Tibial artery (tissue), 4 donors: ENCODE data around the gene CHST1.

ENCODE experiments used
- DNase-seq, 2 donors: peaks; one replicate each; pipeline ENCODE4 v3.0.0-alpha.2; 2019
- H3K27ac ChIP-seq, 2 donors: fragments of 200-600 bp; sonication (generic) in 1 of 2; 1 replicate in 1 of 2; 2 replicates in 1 of 2; pipeline ENCODE4 v1.5.1; 2018 to 2019; ENCODE audit warnings: mild to moderate bottlenecking in 1 of 2
- H3K27me3 ChIP-seq, 2 donors: fragments of 200-600 bp; sonication (generic) in 1 of 2; one replicate each; pipeline versions ENCODE4 v1.5.1 to v1.6.0; 2016 to 2019
- H3K36me3 ChIP-seq, 3 donors: fragments of 200-600 bp; sonication (generic) in 2 of 3; one replicate each; pipeline ENCODE4 v1.5.1; 2016 to 2019; ENCODE audit warnings: mild to moderate bottlenecking in 2 of 3
- H3K4me1 ChIP-seq, 4 donors: fragments of 200-600 bp; sonication (generic) in 2 of 4; 1 replicate in 3 of 4; 2 replicates in 1 of 4; pipeline ENCODE4 v1.5.1; 2016 to 2019
- H3K4me3 ChIP-seq, 2 donors: fragments of 200-600 bp; sonication (generic) in 1 of 2; 1 replicate in 1 of 2; 2 replicates in 1 of 2; pipeline ENCODE4 v1.5.1; 2018 to 2019; ENCODE audit warnings: mild to moderate bottlenecking in 2 of 2
- H3K9me3 ChIP-seq, 3 donors: fragments of 200-600 bp; sonication (generic) in 1 of 3; one replicate each; pipeline ENCODE4 v1.5.1; 2016 to 2019
- CTCF ChIP-seq, 2 experiments: fragments of 200-600 bp in 1 of 2; fragments of 450-650 bp in 1 of 2; IDR thresholded peaks; one replicate each; pipeline ENCODE4 v1.5.1; 2017 to 2019; ENCODE audit warnings: antibody characterized with exemption in 2 of 2, mild to moderate bottlenecking in 1 of 2, moderate library complexity in 1 of 2
- intact Hi-C: fragments of 100-400 bp; cut with DNase I; formaldehyde crosslinking; loops from one replicate; pipeline ENCODE4 v1.15.0; 2023; ENCODE audit warnings: low total_unique reads

Gene CHST1

DNA sequence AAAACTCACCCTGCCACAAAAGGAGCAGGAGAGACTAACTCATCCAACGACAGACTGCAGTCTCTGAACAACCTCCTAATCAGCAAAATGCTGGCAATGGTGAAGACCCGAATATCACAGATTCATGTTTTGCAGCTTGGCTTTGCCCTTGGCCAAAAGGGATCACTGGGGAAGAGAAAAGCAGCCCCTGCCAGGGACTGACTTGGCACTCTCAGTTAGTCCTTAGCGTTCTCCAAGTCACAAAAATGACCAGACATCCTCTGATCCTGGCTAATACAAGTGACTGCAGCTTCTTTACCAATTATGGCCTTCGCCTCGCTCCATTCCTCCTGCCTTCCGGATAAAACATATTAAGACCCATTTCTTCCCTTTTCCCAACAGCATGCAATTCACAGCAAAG, 22.4 kb upstream of the CHST1 start:
- no peaks in the 10 kb centered on the region for H3K36me3 ChIP-seq
- no peak overlapping the region for H3K27ac ChIP-seq

GRCh38 chr11:45685964-45686537, 20.6 kb upstream of the CHST1 start:
- no peak for TF ChIP-seq CTCF (IDR thresholded peaks at IDR 0.05)
- Histone ChIP-seq H3K9me3 (no peaks in the 10 kb centered on the region), H3K4me1 (no peaks in the 10 kb centered on the region), H3K36me3 (no peaks in the 10 kb centered on the region), H3K27ac (no peak overlapping the region), H3K4me3 (no peak overlapping the region), H3K27me3 (peaks cover 0 to 9% of the 10 kb centered on the region in 2 donors)
- DNase-seq, result peak in 1 of 2 donors; percentile 29
- intact Hi-C loops, result no loop called here

More for the DNA sequence above, 22.4 kb upstream of the CHST1 start:
- H3K27me3 ChIP-seq, result peaks cover 0 to 9% of the 10 kb centered on the region in 2 donors
- TF ChIP-seq CTCF (IDR thresholded peaks at IDR 0.05), result no peak
- intact Hi-C loops, result no loop called here
- no peak overlapping the region for H3K4me3 ChIP-seq
- H3K4me1 ChIP-seq, result no peaks in the 10 kb centered on the region
- H3K9me3 ChIP-seq, result no peaks in the 10 kb centered on the region
- DNase-seq, result no peak

- Histone ChIP-seq H3K36me3 (no peaks in the 10 kb centered on the region), H3K4me1 (no peaks in the 10 kb centered on the region), H3K27me3 (peaks cover 0 to 9% of the 10 kb centered on the region in 2 donors), H3K27ac (no peak overlapping the region), H3K4me3 (no peak overlapping the region), H3K9me3 (no peaks in the 10 kb centered on the region)
- no peak for TF ChIP-seq CTCF (IDR thresholded peaks at IDR 0.05)
- intact Hi-C loops, result no loop called here
- peak in 1 of 2 donors; percentile 11 for DNase-seq
Measured at GRCh38 chr11:45684440-45684839, 19.0 kb upstream of the CHST1 start.

DNA sequence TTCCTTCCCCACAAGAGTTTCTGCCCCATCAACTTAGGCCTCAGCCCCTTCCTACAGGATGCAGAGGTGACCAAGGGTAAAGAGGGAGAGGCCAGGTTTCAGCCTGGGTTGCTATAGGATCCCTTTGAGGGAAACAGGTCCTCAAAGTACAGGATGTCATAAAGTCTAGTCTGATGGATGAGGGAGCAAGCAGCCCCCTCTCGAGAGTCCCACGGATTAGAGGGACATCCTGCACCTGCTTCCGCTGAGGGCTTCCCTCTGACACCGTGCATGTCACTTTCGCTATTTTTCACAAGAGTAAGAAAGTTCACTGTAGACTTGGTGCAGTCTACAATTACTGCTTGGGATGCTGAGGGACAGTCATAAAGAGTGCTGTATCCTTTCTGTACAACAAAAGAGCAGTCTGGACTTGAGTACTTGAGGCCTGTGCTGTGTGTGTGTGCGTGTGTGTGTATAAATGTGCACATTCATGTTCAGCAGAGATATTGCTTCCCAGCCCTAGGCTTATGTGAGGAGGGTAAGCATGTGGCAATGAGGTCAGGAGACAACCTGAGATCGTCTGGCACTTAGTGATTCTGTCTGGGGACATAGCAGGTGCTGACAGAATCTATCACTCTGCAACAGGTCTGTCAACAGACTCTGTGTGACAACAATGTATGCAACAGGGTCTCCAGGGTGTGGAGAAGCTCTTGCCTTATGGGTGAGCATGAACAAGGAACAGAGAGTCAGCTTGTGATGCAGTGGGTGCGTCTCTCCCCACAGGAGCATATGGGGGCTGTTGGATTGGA, 18.0 kb upstream of the CHST1 start:
- Histone ChIP-seq H3K4me3 (no peak overlapping the region), H3K27me3 (peaks cover 0 to 9% of the 10 kb centered on the region in 2 donors), H3K4me1 (no peaks in the 10 kb centered on the region), H3K9me3 (no peaks in the 10 kb centered on the region), H3K36me3 (no peaks in the 10 kb centered on the region), H3K27ac (no peak overlapping the region)
- DNase-seq, result peak in 1 of 2 donors; percentile 23
- intact Hi-C loops, result no loop called here
- no peak for TF ChIP-seq CTCF (IDR thresholded peaks at IDR 0.05)

- H3K9me3 ChIP-seq, result no peaks in the 10 kb centered on the region
- TF ChIP-seq CTCF (IDR thresholded peaks at IDR 0.05), result no peak
- no peaks in the 10 kb centered on the region for H3K4me1 ChIP-seq
- intact Hi-C loops, result no loop called here
- peaks cover 0 to 4% of the 10 kb centered on the region in 2 donors for H3K27me3 ChIP-seq
- DNase-seq, result no peak
- H3K27ac ChIP-seq, result no peak overlapping the region
- H3K36me3 ChIP-seq, result no peaks in the 10 kb centered on the region
- no peak overlapping the region for H3K4me3 ChIP-seq
Measured at GRCh38 chr11:45679806-45680205, 14.4 kb upstream of the CHST1 start.
